ENCODE data around the gene PIGN. TPM values are rescaled to one million over a fixed set of nuclear protein-coding genes. Genes with fewer than 3 reads are reported as not detected.

Gene PIGN
- total RNA-seq, 1 donor from 2014 or later, result 37.1 TPM

DNA sequence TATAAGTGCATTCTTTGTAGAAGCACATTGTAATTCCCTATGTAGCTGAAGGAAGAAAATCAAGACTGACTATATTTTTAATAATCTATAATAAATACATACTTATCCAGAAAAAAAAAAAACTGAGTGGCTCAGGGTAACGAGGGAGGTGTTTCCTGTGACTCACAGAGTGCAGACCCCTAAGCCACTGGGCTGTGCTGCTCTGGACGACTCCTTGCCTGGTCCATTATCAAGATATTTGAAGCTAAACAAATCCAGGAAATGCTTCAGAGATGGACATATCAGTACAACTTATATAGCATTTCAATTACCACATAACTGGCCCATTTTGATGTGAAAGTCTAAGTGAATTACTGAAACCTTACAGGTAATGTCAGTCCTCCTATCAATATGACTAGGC is 80.6 kb downstream of the PIGN start:
- ATAC-seq, result no peak

- ATAC-seq, result no peak
These were observed 81.5 kb downstream of the PIGN start for GRCh38 chr18:62105376-62105775.

DNA sequence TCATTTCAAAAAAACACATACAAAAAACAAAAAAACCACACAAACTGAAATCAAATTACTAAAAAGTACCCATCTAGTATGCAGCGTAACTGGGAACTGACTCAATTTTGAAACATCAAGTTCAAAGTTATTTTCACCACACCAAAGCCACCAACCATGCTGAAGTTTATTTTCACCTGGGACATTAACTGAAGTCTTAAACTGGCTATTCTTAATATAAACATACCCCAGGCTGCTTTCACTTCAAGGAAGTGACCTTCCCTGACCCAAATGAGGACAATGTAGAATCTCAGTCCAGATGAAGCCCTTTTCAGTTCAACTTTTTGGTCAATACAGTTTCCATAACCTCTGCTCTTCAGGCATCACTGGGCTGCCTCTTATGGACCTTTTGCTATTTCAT is 84.6 kb downstream of the PIGN start:
- ATAC-seq, result no peak

GRCh38 chr18:62101321-62101721 is 85.5 kb downstream of the PIGN start:
- ATAC-seq, result no peak

DNA sequence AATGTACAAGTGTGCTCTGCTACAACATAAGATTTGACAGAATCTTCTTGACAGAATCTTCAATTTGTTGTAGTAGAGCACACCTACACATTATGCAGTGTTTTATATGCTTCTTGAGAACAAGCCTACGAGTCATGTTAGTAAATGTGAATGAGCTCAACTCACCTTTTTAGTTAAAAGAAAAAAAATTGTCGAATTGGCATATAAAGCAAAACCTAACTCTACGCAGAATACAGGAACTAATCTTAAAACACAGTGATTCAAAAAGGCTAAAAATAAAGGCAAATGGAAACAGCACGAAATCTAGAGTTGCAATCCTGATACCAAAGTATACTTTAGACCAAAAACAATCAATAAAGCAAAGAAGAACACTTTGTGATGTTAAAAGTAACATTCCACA is 87.9 kb downstream of the PIGN start:
- ATAC-seq, result no peak

DNA sequence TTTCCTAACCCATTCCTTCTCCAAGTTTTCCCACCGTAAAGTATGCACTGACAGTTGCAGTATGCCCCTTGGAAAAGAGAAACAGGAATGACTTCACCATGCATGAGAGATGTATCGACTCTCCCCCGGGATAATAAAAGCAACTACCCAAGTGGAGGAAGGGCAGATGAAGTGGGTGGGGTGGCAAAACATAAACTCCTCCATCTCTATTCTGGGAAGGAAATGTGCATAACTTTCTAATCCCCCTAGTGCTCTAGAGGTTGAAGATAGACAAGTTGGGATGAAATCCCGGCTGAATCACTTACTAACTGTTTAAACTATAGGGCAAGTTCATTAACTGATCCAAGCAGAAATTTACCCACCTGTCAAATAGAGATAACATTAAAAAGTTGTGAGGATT is 89.2 kb downstream of the PIGN start:
- ATAC-seq, result no peak

DNA sequence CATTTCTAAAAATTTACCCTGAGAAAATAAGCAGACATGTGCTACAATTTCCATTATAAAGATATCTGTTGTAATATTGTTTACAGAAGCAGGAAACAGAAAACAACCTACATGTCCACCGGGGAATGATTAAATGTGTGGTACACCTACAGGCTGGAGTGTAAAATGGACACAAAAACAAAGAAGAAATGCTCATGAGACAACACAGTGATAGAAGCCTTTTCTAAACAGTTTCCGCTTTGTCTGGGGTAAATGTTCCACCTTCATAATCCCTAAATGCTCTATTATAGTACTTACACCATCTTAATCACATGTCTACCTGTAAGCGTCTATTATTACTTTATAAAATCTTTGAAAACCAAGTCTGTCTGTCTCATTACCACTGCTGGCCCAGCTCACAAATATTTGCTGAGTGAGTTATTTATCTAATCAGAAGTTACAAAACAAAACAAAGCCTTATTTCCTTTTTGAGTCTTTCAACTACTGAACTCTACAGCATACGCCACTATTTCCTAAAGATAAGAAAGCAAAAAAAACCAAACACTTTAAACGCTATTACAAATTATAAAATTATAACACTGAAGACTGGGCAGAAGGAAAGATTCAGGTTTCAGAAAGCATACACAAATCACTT is 95.3 kb downstream of the PIGN start:
- ATAC-seq, result no peak

DNA sequence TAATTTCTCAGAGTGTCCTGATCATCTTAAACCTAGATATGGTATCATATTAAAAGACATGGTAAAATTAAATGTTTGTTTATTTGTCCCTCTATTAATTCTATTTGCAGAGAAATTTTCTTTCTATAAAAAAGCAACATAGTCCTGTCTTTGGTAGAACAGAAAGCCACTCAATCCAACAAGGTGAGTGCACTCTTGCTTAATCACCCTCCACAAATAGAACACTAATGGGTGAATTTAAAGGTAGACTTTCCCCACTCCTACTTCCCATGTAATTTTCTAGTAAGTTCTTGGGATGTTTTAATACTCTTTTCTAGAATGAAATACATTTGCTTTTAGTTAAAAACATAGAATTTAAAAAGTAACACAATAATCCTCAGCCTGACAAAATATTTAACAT is 97.7 kb downstream of the PIGN start:
- ATAC-seq, result no peak

DNA sequence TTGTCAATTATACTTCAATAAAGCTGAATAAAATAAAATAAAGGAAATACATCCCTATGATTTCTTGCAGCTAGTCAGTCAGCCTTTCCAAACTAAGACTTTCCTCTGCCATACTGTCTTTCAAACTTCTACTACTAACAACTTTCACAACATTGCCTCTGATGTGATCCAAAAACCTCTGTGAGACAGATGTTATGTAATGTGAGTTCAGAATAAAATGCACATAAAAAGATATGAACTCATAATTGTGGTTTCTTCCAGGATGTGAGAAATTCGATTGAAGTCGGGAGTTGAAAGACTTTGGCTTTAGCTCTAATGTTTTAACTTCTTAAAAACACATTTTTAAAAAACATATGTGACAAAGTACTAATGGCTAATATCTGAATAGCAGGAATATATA is 98.7 kb downstream of the PIGN start:
- no peak for ATAC-seq

GRCh38 chr18:62085756-62086155 is 101.1 kb downstream of the PIGN start:
- no peak for ATAC-seq

DNA sequence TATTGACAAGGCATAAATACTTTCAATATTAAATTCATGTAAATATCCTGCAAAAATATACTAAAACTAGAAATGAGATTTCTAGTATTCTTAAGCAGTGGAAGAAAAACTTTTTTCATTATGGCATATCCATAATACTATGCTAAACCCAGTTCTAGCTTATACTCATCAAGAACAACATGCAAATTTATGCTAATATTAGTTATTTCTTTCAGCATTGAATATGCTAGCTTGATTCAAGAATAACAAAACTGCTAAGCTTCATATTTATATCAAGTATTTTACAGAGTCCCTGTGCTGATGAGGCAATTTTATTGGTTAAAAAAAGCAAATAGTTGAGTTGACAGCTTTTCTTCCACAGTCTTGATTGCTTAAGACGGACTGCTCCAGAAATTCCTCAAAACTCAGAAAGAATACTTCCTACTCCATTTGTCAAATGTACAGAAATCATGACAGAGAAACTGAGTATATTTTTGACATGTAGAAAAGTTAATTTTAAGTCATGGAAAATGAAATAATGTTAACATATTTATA is 105.0 kb downstream of the PIGN start:
- ATAC-seq, result no peak

GRCh38 chr18:62081248-62081647 is 105.6 kb downstream of the PIGN start:
- no peak for ATAC-seq

DNA sequence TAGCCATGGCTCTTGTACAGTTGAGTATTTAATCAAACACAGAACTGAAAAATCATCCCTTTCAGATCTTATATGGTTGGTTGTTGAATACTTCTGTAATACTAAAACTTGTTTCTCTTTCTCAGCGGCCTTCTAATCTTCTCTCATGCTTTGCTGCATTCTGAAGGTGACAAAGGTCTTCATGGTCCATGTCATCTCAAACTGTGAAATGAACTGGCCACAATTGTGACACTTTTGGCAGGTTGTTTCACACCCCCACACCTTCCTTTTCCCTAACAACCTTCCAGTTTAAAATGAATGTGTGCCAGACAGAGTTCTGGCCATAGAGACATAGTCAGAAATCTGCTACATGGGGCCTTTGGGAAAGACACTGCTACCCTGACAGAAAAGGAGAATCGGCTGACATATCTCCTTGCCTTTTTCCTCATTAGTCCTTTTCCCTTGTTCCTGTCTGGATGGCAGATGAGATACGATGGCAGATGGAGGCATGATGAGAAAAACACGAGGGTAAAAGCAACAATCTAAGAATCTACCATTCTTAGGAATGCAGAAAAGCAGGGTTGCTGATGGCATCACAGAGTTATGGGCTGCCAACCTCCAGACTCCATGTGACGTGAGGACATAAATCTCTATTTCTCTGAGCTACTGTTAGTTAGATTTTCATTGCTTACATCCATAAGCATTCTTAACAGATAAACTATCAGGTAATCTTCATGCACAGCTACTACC is 106.5 kb downstream of the PIGN start:
- no peak for ATAC-seq

- ATAC-seq, result no peak
These were observed 113.2 kb downstream of the PIGN start for GRCh38 chr18:62073461-62074281.

GRCh38 chr18:62072370-62072769 is 114.5 kb downstream of the PIGN start:
- no peak for ATAC-seq

DNA sequence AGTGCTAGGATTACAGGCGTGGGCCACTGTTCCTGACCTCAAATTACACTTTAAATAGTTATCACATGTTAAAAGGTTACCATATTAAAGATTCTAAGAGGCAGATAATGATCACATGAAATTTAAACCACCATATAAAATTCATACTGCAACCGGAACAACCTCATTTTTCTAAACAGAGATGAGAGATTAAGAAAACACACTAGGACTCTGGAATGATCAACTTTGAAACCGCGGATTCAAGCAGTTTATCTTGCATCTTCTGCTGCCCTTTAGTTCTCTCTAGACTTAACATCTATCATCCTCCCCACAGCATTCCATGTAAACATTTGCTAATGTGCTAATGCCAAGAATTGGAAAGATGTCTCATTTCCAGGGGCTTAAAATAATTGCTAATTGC is 115.8 kb downstream of the PIGN start:
- ATAC-seq, result no peak

- ATAC-seq, result no peak
These were observed 116.6 kb downstream of the PIGN start for GRCh38 chr18:62070302-62070701.

DNA sequence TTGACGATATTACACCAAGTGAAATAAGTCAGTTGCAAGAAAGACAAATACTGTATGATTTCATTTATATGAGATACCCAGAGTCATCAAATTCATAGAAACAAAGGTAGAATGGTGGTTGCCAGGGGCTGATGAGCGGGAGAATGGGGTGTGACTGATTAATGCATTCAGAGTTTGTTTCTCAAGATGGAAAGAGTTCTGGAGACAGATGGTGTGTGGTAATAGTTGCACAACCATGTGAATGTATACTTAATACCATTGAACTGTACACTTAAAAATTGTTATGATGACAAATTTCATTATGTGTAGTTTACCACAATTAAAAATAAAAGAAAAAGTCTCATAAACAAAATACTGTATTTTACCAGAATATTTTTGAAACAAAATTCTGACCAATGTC is 117.3 kb downstream of the PIGN start:
- no peak for ATAC-seq

GRCh38 chr18:62066102-62066818 is 120.6 kb downstream of the PIGN start:
- no peak for ATAC-seq

- no peak for ATAC-seq
These were observed 122.5 kb downstream of the PIGN start for GRCh38 chr18:62064361-62064760.

DNA sequence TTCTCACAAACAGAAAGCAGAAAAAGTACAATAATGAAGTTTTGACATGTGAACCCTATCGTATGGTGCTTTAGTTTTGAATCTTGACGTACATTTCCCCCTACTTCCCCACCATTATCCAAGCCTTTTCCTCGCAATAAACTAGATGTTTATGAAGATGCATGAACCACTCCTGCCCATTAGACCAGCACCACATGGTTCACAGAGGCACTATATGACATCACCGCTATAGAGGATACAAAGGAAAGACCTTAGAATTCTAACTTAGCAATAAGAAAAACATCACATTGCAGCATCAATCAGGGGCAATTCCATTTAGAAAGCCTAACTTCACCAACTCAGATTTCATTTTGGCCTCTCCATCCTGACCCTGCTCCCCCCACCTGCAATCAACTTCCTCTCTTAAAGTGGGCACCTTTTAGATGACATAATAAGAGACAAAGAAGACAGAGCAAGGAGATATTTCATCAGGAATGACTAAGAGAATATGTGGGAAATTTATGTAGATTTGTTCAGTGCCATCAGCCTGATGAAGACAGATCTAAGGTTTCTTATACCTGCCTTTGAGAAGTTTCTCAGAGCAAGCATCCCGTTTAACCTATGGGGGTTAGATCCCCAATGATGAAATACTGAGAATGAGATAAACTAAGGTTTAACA is 124.9 kb downstream of the PIGN start:
- ATAC-seq, result no peak

GRCh38 chr18:62060820-62061219 is 126.0 kb downstream of the PIGN start:
- ATAC-seq, result no peak

Measured in esophagus mucosa (tissue), 1 donor.